GM12875 (cell line): Measurements from ENCODE around the gene INPP5A.

ENCODE experiments used
- H3K4me3 ChIP-seq: one replicate; pipeline ENCODE4 v1.5.1; 2011; ENCODE audit warnings: low read depth, low read length, control low read depth
- TF ChIP-seq, protein P1 (sequence below): IDR thresholded peaks from 2 replicates; pipeline ENCODE4 v1.5.1; 2011; ENCODE audit warnings: low read depth, mild to moderate bottlenecking, control low read depth, inconsistent platforms, low read length, moderate library complexity, borderline replicate concordance; ENCODE audit not compliant: insufficient read depth

The INPP5A gene

DNA sequence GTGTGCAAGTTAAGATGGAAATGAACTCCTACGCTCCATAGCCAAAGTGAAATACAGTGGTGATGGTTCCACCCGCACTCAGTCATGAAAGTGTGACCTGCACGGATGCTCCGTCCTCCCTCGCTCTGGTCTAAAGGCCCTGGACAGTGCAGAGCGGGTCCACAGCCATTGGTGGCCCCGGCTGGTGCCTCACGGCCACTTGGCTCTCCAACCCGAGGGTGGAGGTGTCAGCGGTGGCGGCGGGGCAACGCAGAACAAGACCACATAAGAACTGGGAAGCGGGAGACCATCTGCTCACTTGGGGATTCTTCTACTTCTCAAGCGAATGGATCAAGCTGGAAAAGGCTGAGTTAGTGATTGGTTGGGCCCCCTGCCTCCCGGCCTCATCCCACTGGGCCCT is 187.6 kb downstream of the INPP5A start:
- no peak overlapping the region for H3K4me3 ChIP-seq
- TF ChIP-seq, protein P1, sequence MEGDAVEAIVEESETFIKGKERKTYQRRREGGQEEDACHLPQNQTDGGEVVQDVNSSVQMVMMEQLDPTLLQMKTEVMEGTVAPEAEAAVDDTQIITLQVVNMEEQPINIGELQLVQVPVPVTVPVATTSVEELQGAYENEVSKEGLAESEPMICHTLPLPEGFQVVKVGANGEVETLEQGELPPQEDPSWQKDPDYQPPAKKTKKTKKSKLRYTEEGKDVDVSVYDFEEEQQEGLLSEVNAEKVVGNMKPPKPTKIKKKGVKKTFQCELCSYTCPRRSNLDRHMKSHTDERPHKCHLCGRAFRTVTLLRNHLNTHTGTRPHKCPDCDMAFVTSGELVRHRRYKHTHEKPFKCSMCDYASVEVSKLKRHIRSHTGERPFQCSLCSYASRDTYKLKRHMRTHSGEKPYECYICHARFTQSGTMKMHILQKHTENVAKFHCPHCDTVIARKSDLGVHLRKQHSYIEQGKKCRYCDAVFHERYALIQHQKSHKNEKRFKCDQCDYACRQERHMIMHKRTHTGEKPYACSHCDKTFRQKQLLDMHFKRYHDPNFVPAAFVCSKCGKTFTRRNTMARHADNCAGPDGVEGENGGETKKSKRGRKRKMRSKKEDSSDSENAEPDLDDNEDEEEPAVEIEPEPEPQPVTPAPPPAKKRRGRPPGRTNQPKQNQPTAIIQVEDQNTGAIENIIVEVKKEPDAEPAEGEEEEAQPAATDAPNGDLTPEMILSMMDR, result no peak

DNA sequence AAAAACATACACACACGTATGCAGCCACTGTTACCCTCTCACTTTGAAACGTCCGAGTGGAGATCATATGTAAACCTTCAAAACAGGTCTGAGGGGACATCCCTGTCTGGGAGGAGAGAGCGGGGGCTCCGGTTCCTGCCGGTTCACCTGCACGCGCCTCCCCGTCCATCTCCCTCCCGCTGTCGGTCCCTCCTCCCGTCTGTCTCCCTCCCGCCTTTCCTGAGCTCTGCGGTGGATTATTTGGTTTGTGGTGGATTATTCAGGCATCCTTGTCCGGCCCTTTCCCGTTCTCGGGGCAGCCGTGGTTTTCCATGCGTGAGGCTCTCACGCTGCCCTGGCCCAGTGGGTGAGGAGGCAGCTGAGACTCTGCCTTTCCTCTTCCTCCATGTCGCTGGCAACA is 188.6 kb downstream of the INPP5A start:
- TF ChIP-seq, protein P1, result no peak
- H3K4me3 ChIP-seq, result no peak overlapping the region

- no peak overlapping the region for H3K4me3 ChIP-seq
- TF ChIP-seq, protein P1, result no peak
Observed at GRCh38 chr10:132726951-132727350, 189.4 kb downstream of the INPP5A start.

GRCh38 chr10:132727411-132727810 is 189.8 kb downstream of the INPP5A start:
- TF ChIP-seq, protein P1, result no peak
- H3K4me3 ChIP-seq, result no peak overlapping the region

DNA sequence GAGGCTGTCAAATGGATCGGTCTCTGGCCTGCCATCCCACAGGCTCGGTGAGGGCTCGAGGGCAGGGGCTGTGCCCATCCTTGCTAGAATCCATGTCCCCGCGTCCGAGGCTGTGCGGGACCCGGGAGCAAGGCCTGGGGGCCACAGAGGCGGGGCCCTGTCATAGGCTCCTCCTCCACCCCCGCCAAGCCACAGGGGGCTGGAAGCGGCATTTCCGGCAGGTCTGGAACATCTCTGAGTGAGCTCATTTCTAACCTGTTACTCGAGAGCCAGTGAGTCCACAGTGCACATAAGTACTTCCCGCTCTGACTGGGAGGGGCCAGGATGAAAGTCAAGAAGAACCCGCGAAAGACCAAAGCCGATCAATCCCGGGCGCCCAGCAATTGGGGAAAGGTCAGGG is 190.7 kb downstream of the INPP5A start:
- no peak overlapping the region for H3K4me3 ChIP-seq
- TF ChIP-seq, protein P1, result no peak

GRCh38 chr10:132728741-132729140 is 191.2 kb downstream of the INPP5A start:
- H3K4me3 ChIP-seq, result no peak overlapping the region
- TF ChIP-seq, protein P1, result no peak

DNA sequence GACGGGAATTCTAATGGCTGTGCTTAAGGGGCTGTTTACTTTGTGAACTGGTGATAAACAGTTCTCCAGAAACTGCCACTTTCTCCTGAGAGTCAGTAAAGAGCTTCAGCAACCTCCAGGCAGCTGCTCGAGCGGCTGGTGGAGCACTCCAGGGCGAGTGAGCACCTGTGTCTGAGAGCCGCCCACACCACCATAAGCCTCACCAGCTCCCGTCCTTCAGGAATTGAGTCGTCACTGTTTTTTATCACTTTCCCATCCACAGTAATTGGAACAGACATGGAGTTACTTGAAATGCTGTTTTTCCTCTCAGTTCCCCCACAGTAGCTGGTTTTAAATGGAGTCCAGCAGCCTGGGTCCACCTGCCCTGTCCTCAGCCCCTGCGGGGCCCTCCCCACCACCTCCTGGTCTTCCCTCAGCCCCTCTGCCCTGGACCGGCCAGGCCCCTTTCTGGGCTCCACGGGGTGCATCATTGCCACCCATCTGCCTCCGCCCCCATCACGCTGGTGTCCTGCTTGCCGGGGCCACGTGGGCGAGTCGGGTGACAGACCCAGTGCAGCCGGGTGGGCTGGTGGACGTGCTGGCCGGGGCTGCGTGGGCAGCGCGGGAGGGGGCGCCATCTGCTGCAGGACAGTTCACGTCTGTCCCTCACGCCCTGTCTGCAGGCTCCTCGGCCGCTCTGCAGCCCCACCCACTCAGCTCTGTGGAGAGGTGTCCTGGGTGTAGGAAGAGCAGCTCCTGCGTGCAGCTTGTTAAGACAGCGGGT is 192.4 kb downstream of the INPP5A start:
- TF ChIP-seq, protein P1, result no peak
- no peak overlapping the region for H3K4me3 ChIP-seq
